ENCODE results near the gene BAIAP2.

DNA sequence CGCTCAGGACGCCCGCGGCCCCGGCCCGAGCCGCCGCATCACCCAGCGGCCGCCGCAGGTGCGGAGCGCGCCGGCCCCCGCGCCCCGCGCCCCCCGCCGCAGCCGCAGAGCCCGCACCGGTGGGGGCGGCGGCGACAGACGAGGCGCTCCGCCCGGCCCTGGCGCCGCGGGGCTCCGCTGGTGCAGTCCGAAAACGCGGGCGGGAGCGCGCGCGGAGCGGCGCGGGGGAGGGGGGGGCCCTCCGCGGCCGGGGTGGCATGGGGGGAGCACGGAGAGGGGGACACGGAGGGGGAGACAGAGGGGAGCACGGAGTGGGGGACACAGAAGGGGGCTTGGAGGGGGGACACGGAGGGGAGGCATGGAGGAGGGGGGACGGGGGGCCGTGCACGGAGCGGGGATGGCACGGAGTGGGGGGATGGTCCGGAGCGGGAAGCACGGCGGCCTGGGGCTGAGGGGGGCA, 131.1 kb downstream of the BAIAP2 start, which contains the start of gene AATK:
- TF ChIP-seq, protein P1, sequence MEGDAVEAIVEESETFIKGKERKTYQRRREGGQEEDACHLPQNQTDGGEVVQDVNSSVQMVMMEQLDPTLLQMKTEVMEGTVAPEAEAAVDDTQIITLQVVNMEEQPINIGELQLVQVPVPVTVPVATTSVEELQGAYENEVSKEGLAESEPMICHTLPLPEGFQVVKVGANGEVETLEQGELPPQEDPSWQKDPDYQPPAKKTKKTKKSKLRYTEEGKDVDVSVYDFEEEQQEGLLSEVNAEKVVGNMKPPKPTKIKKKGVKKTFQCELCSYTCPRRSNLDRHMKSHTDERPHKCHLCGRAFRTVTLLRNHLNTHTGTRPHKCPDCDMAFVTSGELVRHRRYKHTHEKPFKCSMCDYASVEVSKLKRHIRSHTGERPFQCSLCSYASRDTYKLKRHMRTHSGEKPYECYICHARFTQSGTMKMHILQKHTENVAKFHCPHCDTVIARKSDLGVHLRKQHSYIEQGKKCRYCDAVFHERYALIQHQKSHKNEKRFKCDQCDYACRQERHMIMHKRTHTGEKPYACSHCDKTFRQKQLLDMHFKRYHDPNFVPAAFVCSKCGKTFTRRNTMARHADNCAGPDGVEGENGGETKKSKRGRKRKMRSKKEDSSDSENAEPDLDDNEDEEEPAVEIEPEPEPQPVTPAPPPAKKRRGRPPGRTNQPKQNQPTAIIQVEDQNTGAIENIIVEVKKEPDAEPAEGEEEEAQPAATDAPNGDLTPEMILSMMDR (IDR thresholded peaks at IDR 0.05; ENCODE audit: poor library complexity, severe bottlenecking): no peak
- no peak for TF ChIP-seq TAF1 (IDR thresholded peaks at IDR 0.05; ENCODE audit: low read depth)
- no peak for TF ChIP-seq POLR2AphosphoS5 (IDR thresholded peaks at IDR 0.05)
- no peak for TF ChIP-seq EP300 (conservative IDR thresholded peaks at IDR 0.05; ENCODE audit: poor library complexity, severe bottlenecking)
- TF ChIP-seq MXI1 (conservative IDR thresholded peaks at IDR 0.05; ENCODE audit: poor library complexity, severe bottlenecking): no peak
